Effector CD8-positive, alpha-beta T cell (primary cell): ENCODE results near the gene HTR3B.
"Not testable (repeated sequence)": the region's sequence is repeated elsewhere in the genome, so short reads cannot be mapped to it uniquely, and the experiment has no call there.

ENCODE experiments used
- DNase-seq: peaks from one replicate; lab custom pipeline; 2025; lab: John Stamatoyannopoulos, UW

Gene HTR3B

GRCh38 chr11:113946162-113946561 lies 41.6 kb downstream of the HTR3B start:
- not testable (repeated sequence) for DNase-seq

- no peak for DNase-seq
These were observed 43.4 kb downstream of the HTR3B start for GRCh38 chr11:113947994-113948393.

- no peak for DNase-seq
These were observed 45.3 kb downstream of the HTR3B start for GRCh38 chr11:113949891-113950290.

- no peak for DNase-seq
These were observed 46.9 kb downstream of the HTR3B start for GRCh38 chr11:113951537-113951936.

GRCh38 chr11:113952070-113952469 lies 47.5 kb downstream of the HTR3B start:
- no peak for DNase-seq

- no peak for DNase-seq
These were observed 48.0 kb downstream of the HTR3B start for GRCh38 chr11:113952588-113952987.

GRCh38 chr11:113954235-113954634 lies 49.6 kb downstream of the HTR3B start:
- no peak for DNase-seq

- no peak for DNase-seq
These were observed 52.4 kb downstream of the HTR3B start for GRCh38 chr11:113956986-113957385.

GRCh38 chr11:113960702-113961330 lies 56.2 kb downstream of the HTR3B start:
- no peak for DNase-seq

GRCh38 chr11:113967361-113967760 lies 62.8 kb downstream of the HTR3B start:
- DNase-seq, result no peak

- DNase-seq, result no peak
These were observed 67.1 kb downstream of the HTR3B start for GRCh38 chr11:113971506-113972195.

GRCh38 chr11:113974741-113975470 lies 70.3 kb downstream of the HTR3B start, which contains the start of gene HTR3A:
TSS of gene HTR3A (plus strand) at chr11:113975108. CDS start at chr11:113975326, 218 bp downstream.
- no peak for DNase-seq

- DNase-seq, result no peak
These were observed 72.5 kb downstream of the HTR3B start for GRCh38 chr11:113977071-113977490.

- no peak for DNase-seq
These were observed 73.1 kb downstream of the HTR3B start for GRCh38 chr11:113977701-113978100.

- DNase-seq, result no peak
These were observed 74.8 kb downstream of the HTR3B start for GRCh38 chr11:113979431-113979830.

- DNase-seq, result no peak
These were observed 76.2 kb downstream of the HTR3B start for GRCh38 chr11:113980785-113981184.

GRCh38 chr11:113982306-113982705 lies 77.7 kb downstream of the HTR3B start:
- no peak for DNase-seq

- no peak for DNase-seq
These were observed 80.2 kb downstream of the HTR3B start for GRCh38 chr11:113984781-113985180.

- no peak for DNase-seq
These were observed 81.3 kb downstream of the HTR3B start for GRCh38 chr11:113985906-113986305.

- DNase-seq, result no peak
These were observed 82.0 kb downstream of the HTR3B start for GRCh38 chr11:113986351-113987140.

- no peak for DNase-seq
These were observed 84.8 kb downstream of the HTR3B start for GRCh38 chr11:113989381-113989780.

- DNase-seq, result no peak
These were observed 85.3 kb downstream of the HTR3B start for GRCh38 chr11:113989916-113990315.
